Ovary (tissue), 9 donors: Measurements from ENCODE around the gene SPTLC1. TPM values are rescaled to one million over a fixed set of nuclear protein-coding genes. Genes with fewer than 3 reads are reported as not detected.
A peak's percentile ranks its signal among the peaks of the same experiment; 100 is the strongest.
"Not testable (repeated sequence)": the region's sequence is repeated elsewhere in the genome, so short reads cannot be mapped to it uniquely, and the experiment has no call there.

Source experiments
- DNase-seq, 5 donors: peaks; one replicate each; pipeline ENCODE4 v3.0.0-alpha.2; 2019 to 2020
- H3K27ac ChIP-seq, 2 donors: fragments of 200-600 bp; one replicate each; pipeline versions ENCODE4 v1.5.1 to v1.8.0; 2019 to 2022
- H3K27me3 ChIP-seq: fragments of 200-600 bp; one replicate; pipeline ENCODE4 v1.8.0; 2022
- H3K36me3 ChIP-seq: fragments of 200-600 bp; sonication (generic); one replicate; pipeline ENCODE4 v1.5.1; 2019
- H3K4me1 ChIP-seq: one replicate; pipeline ENCODE4 v1.8.1; 2013; ENCODE audit warnings: mild to moderate bottlenecking, moderate library complexity; ENCODE audit not compliant: insufficient read depth
- H3K4me3 ChIP-seq: fragments of 200-600 bp; sonication (generic); one replicate; pipeline ENCODE4 v1.5.1; 2017
- H3K9me3 ChIP-seq, 2 donors: fragments of 200-600 bp in 1 of 2; sonication (generic) in 1 of 2; one replicate each; pipeline versions ENCODE4 v1.5.1 to v1.8.1; 2013 to 2019; ENCODE audit warnings: mild to moderate bottlenecking in 1 of 2, moderate library complexity in 1 of 2
- EP300 ChIP-seq: sonication (generic); formaldehyde crosslinking; IDR thresholded peaks from one replicate; pipeline ENCODE4 v1.6.1; 2017; ENCODE audit warnings: antibody characterized with exemption
- POLR2A ChIP-seq: fragments of 450-650 bp; IDR thresholded peaks from one replicate; pipeline ENCODE4 v1.6.1; 2017; ENCODE audit warnings: antibody characterized with exemption, mild to moderate bottlenecking, moderate library complexity
- WGBS, 3 donors: extraction: QIAGEN DNeasy Blood & Tissue Kit in 1 of 3; methylation state at CpG; one replicate each; pipeline versions ENCODE4 v1.1.5 to v1.1.7; 2013 to 2017; 5-methylcytosine and 5-hydroxymethylcytosine counted together
- intact Hi-C, 4 donors: fragments of 100-400 bp; cut with DNase I; formaldehyde crosslinking; loops; one replicate each; pipeline versions ENCODE4 v1.11.0 to v1.15.1; 2022 to 2023
- polyA plus RNA-seq, 2 donors: library from polyadenylated mRNA; stranded (reverse); fragments of 200-250 nt in 1 of 2; fragments of 350-450 nt in 1 of 2; fragmentation: Illumina TruSeq in 1 of 2; extraction: RNeasy Lipid Tissue Mini Kit (QIAGEN cat#74804) in 1 of 2; gene quantifications; one replicate each; pipeline ENCODE4 v1.2.3, GENCODE V29; 2013 to 2014
- total RNA-seq, 7 donors: library from RNA; depleted of rRNA in 2 of 7; stranded (reverse); fragments of >200 nt in 2 of 7; fragmentation: NEBNext Ultra II Directional in 3 of 7; extraction: Animal tissue kit (Norgen Biotek cat#: 25700) in 3 of 7; gene quantifications; one replicate each; pipeline versions ENCODE4 v1.1.0 to v1.2.4, GENCODE V29; 2016 to 2023
- TF ChIP-seq, protein P1 (sequence below), 3 donors: fragments of 450-650 bp in 2 of 3; fragments of 200-600 bp in 1 of 3; IDR thresholded peaks; one replicate each; pipeline versions ENCODE4 v1.5.1 to v1.8.0; 2016 to 2022; ENCODE audit warnings: antibody characterized with exemption in 3 of 3, mild to moderate bottlenecking in 1 of 3
- donor health status: DM: no; HTN: no; CAD: no; lungs with moderate emphysema.
- donor health status: DM: no; HTN: no; CAD: no.
- donor health status: Bipolar disorder and iron deficiency.
- donor health status: DM: yes; HTN: yes; CAD: no.
- donor health status: DM: no; HTN: no; CAD: no.
- donor health status: DM: yes; HTN: yes; CAD: no.

The SPTLC1 gene
- total and polyA plus RNA-seq, 9 donors = 54.3 to 80.2 (median 72.0) TPM

DNA sequence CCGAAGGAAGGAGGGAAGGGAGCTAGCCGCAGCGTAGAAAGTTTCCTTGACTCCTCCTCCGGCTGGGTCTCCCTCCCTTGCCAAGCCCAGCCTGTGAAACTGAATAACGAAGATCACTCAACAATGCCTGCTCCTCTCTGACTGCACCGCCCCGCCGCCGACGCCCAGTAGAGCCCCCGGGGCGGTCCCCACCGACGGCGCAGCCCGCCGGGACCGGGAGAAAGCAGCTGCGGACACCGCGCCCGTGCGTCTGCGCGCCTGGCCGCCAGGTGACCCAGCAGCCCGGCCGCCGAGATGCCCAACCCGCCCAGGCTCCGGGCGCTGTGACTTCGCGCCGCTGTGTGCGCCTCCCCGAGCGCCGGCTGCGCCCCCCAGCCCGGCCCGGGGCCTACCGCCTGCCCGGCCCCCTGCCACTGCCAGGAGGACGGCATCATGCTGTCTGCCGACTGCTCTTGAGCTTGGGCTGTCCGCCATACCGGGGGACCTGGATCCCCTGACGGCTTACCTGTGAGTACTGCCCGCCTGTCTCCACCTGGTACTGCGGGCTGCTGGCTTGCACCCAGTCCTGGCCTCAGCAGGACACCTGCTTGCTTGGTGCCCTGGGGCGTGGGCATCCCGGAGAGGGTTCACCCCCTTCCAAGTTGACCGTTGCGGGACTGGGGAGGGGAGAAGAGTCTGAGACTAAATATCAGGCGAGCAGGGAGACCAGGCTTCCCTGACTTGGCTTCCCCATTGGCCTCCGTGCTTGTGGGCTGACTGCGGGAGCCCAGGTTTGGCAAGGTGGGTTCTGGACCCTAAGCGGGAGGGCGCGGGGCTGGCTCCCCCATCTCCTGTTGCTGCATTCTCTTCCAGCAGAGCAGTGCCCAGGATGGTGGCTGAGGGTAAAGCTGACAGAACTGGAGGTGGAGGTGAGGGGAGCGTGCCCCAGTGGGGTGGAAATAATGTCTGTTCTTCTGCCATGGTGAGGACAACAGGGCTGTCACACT lies 26.2 kb upstream of the SPTLC1 start:
- peak; percentile 53 to 76 (median 58) for DNase-seq
- Histone ChIP-seq H3K36me3 (no peaks in the 10 kb centered on the region), H3K27me3 (no peaks in the 10 kb centered on the region), H3K27ac (peak overlapping the region; percentile 17 to 84), H3K4me1 (peaks cover 10% of the 10 kb centered on the region), H3K9me3 (no peaks in the 10 kb centered on the region), H3K4me3 (peak overlapping the region; percentile 44)
- WGBS, 3 donors = 13 to 18% (median 14%) methylated on average over 43 to 62 of the region's 62 CpGs
- TF ChIP-seq, protein P1, sequence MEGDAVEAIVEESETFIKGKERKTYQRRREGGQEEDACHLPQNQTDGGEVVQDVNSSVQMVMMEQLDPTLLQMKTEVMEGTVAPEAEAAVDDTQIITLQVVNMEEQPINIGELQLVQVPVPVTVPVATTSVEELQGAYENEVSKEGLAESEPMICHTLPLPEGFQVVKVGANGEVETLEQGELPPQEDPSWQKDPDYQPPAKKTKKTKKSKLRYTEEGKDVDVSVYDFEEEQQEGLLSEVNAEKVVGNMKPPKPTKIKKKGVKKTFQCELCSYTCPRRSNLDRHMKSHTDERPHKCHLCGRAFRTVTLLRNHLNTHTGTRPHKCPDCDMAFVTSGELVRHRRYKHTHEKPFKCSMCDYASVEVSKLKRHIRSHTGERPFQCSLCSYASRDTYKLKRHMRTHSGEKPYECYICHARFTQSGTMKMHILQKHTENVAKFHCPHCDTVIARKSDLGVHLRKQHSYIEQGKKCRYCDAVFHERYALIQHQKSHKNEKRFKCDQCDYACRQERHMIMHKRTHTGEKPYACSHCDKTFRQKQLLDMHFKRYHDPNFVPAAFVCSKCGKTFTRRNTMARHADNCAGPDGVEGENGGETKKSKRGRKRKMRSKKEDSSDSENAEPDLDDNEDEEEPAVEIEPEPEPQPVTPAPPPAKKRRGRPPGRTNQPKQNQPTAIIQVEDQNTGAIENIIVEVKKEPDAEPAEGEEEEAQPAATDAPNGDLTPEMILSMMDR (IDR thresholded peaks at IDR 0.05) = peak in 2 of 3 donors; percentile 42 to 51
- no peak for TF ChIP-seq EP300
- intact Hi-C loops = loop anchor here in 3 of 4 donors (2.0 to 10.0 kb wide), 5 partner anchors 101 to 511 kb away; partner anchors contain the start of gene IARS1 (in 1 of the 3)

- intact Hi-C loops = loop anchor here (1.0 to 10.0 kb wide), 6 partner anchors 102 to 512 kb away; partner anchors contain the start of gene IARS1 (in 1 of the 4)
- TF ChIP-seq, protein P1 (IDR thresholded peaks at IDR 0.05) = no peak
- TF ChIP-seq EP300 (no peak), POLR2A (no peak)
- DNase-seq = no peak
- Histone ChIP-seq H3K36me3 (no peaks in the 10 kb centered on the region), H3K4me3 (peak overlapping the region; percentile 44), H3K27ac (peak overlapping the region; percentile 17 to 84), H3K27me3 (no peaks in the 10 kb centered on the region), H3K4me1 (peaks cover 9% of the 10 kb centered on the region), H3K9me3 (no peaks in the 10 kb centered on the region)
- WGBS, 3 donors = 2 to 4% (median 2%) methylated on average over 6 of the region's 6 CpGs
Observed at GRCh38 chr9:92140754-92141143, 25.5 kb upstream of the SPTLC1 start.

- Histone ChIP-seq H3K36me3 (no peaks in the 10 kb centered on the region), H3K9me3 (no peaks in the 10 kb centered on the region), H3K4me3 (peak overlapping the region; percentile 44), H3K4me1 (peaks cover 9% of the 10 kb centered on the region), H3K27me3 (no peaks in the 10 kb centered on the region), H3K27ac (no peak overlapping the region)
- WGBS, 3 donors = 15 to 27% (median 15%) methylated on average over 12 to 16 of the region's 16 CpGs
- intact Hi-C loops = loop anchor here (1.0 to 10.0 kb wide), 6 partner anchors 102 to 512 kb away; partner anchors contain the start of gene IARS1 (in 1 of the 4)
- DNase-seq = peak; percentile 75 to 88 (median 84)
- TF ChIP-seq POLR2A (no peak), EP300 (no peak)
- TF ChIP-seq, protein P1 (IDR thresholded peaks at IDR 0.05) = peak; percentile 83 to 89 (median 83)
Observed at GRCh38 chr9:92140074-92140753, 25.0 kb upstream of the SPTLC1 start.

- H3K36me3 ChIP-seq, H3K27ac ChIP-seq, H3K4me3 ChIP-seq, DNase-seq, H3K27me3 ChIP-seq, H3K9me3 ChIP-seq: not testable (repeated sequence)
- intact Hi-C loops = loop anchor here (5.0 to 10.0 kb wide), 5 partner anchors 106 to 656 kb away; no protein-coding TSS in a partner anchor
- peaks cover 13% of the 10 kb centered on the region for H3K4me1 ChIP-seq
- 90 to 93% (median 91%) methylated on average over 5 of the region's 5 CpGs for WGBS, 3 donors
Observed at GRCh38 chr9:92138960-92139540, 23.8 kb upstream of the SPTLC1 start.
